SU-DHL-6 (cell line): ENCODE data around the gene MYH16.
"Not testable (repeated sequence)": the region's sequence is repeated elsewhere in the genome, so short reads cannot be mapped to it uniquely, and the experiment has no call there.

Experiments
- H2AFZ ChIP-seq: fragments of 200-600 bp; sonication (generic); 2 replicates; pipeline ENCODE4 v1.6.1; 2014; ENCODE audit warnings: low read depth, mild to moderate bottlenecking, moderate library complexity, mixed read lengths, antibody characterized with exemption, low read length; ENCODE audit not compliant: severe bottlenecking
- H3F3A ChIP-seq: fragments of 200-600 bp; shearing (Covaris generic); 2 replicates; pipeline ENCODE4 v1.6.0; 2016; ENCODE audit warnings: antibody characterized with exemption, mild to moderate bottlenecking; ENCODE audit not compliant: insufficient read depth
- H3K27ac ChIP-seq: fragments of 200-600 bp; sonication (generic); 2 replicates; pipeline ENCODE4 v1.5.1; 2016; ENCODE audit warnings: low read depth, mild to moderate bottlenecking, low read length, moderate library complexity, mixed read lengths
- H3K27me3 ChIP-seq: fragments of 200-600 bp; sonication (generic), shearing (Covaris generic); 2 replicates; pipeline ENCODE4 v1.6.0; 2014; ENCODE audit warnings: mild to moderate bottlenecking, low read length
- H3K36me3 ChIP-seq: fragments of 200-600 bp; sonication (generic); 2 replicates; pipeline ENCODE4 v1.6.1; 2014; ENCODE audit warnings: mild to moderate bottlenecking, low read length, mixed read lengths
- H3K4me2 ChIP-seq: fragments of 300-600, 200-600 bp; shearing (Covaris generic), sonication (generic); 2 replicates; pipeline ENCODE4 v1.6.0; 2014; ENCODE audit warnings: low read length, low read depth, mild to moderate bottlenecking; ENCODE audit not compliant: poor library complexity, severe bottlenecking
- H3K4me3 ChIP-seq: fragments of 200-600 bp; sonication (generic); 2 replicates; pipeline ENCODE4 v1.5.1; 2014; ENCODE audit warnings: antibody characterized with exemption, low read length, mild to moderate bottlenecking, mixed read lengths; ENCODE audit not compliant: insufficient read depth, poor library complexity, severe bottlenecking
- H3K79me2 ChIP-seq: fragments of 200-600 bp; sonication (generic); 2 replicates; pipeline ENCODE4 v1.6.1; 2014; ENCODE audit warnings: mild to moderate bottlenecking, low read length, moderate library complexity; ENCODE audit not compliant: insufficient read depth
- H3K9ac ChIP-seq: fragments of 200-600 bp; sonication (generic); 2 replicates; pipeline ENCODE4 v1.7.0; 2014; ENCODE audit warnings: mild to moderate bottlenecking, low read length
- H3K9me2 ChIP-seq: fragments of 200-600 bp; sonication (generic); replicated peaks from 2 replicates; pipeline ENCODE4 v1.6.1; 2014; ENCODE audit warnings: low read length; ENCODE audit not compliant: insufficient read depth
- H3K9me3 ChIP-seq: fragments of 200-600 bp; sonication (generic); 2 replicates; pipeline ENCODE4 v1.6.1; 2014; ENCODE audit warnings: low read length, mixed read lengths; ENCODE audit not compliant: insufficient read depth
- H4K20me1 ChIP-seq: fragments of 200-600 bp; sonication (generic); 2 replicates; pipeline ENCODE4 v1.6.1; 2014; ENCODE audit warnings: low read depth, mild to moderate bottlenecking, antibody characterized with exemption, low read length, moderate library complexity, mixed read lengths
- CTCF ChIP-seq: fragments of 200-600 bp; sonication (generic); IDR thresholded peaks from one replicate; pipeline ENCODE4 v1.5.1; 2017; ENCODE audit warnings: antibody characterized with exemption, mild to moderate bottlenecking, low read length, moderate library complexity; ENCODE audit not compliant: insufficient read depth, poor library complexity, severe bottlenecking
- EZH2phosphoT487 ChIP-seq: fragments of 200-600 bp; sonication (generic), shearing (Covaris generic); conservative IDR thresholded peaks from 2 replicates; pipeline ENCODE4 v1.6.1; 2018; ENCODE audit warnings: mild to moderate bottlenecking, antibody characterized with exemption, low read length, moderate library complexity, mixed read lengths

MYH16 gene

GRCh38 chr7:99340659-99341058, 68.0 kb downstream of the MYH16 start:
- no peak overlapping the region for H2AFZ ChIP-seq
- peaks cover 63% of the 10 kb centered on the region for H3K36me3 ChIP-seq
- peaks cover 7% of the 10 kb centered on the region; the same call in 1 of the 2 replicates for H3K79me2 ChIP-seq
- no peaks in the 10 kb centered on the region for H3K27me3 ChIP-seq
- H3K27ac ChIP-seq = no peak overlapping the region
- H3K9ac ChIP-seq = no peak overlapping the region
- no peak overlapping the region for H3K4me3 ChIP-seq
- H4K20me1 ChIP-seq = 0 out of 2 replicates have a peak, but pooled peaks cover 5% of the 10 kb centered on the region
- H3K4me2 ChIP-seq = no peak overlapping the region
- H3K9me3 ChIP-seq = no peaks in the 10 kb centered on the region
- H3F3A ChIP-seq = no peaks in the 10 kb centered on the region
- no peaks in the 10 kb centered on the region for H3K9me2 ChIP-seq
- TF ChIP-seq EZH2phosphoT487 (no peak), CTCF (no peak)

- H3K36me3 ChIP-seq = peaks cover 56% of the 10 kb centered on the region
- no peak overlapping the region for H3K27ac ChIP-seq
- no peak for TF ChIP-seq CTCF
- no peak for TF ChIP-seq EZH2phosphoT487
- H3K79me2 ChIP-seq = peaks cover 7% of the 10 kb centered on the region; the same call in 1 of the 2 replicates
- no peaks in the 10 kb centered on the region for H3K9me3 ChIP-seq
- no peak overlapping the region for H2AFZ ChIP-seq
- no peak overlapping the region for H3K4me3 ChIP-seq
- H3K9ac ChIP-seq = no peak overlapping the region
- no peaks in the 10 kb centered on the region for H3K9me2 ChIP-seq
- H3F3A ChIP-seq = no peaks in the 10 kb centered on the region
- H3K27me3 ChIP-seq = no peaks in the 10 kb centered on the region
- no peak overlapping the region for H3K4me2 ChIP-seq
- no peaks in the 10 kb centered on the region for H4K20me1 ChIP-seq
Measured at GRCh38 chr7:99344061-99344647, 71.5 kb downstream of the MYH16 start.

- not testable (repeated sequence) for H2AFZ ChIP-seq, H3K27ac ChIP-seq, H3F3A ChIP-seq, H3K4me3 ChIP-seq, H4K20me1 ChIP-seq, H3K9ac ChIP-seq, H3K79me2 ChIP-seq, H3K27me3 ChIP-seq, H3K9me2 ChIP-seq, H3K9me3 ChIP-seq, H3K4me2 ChIP-seq
- peaks cover 26% of the 10 kb centered on the region for H3K36me3 ChIP-seq
Measured at GRCh38 chr7:99350641-99351040, 78.0 kb downstream of the MYH16 start.

- no peak overlapping the region for H2AFZ ChIP-seq
- no peak overlapping the region for H3K4me2 ChIP-seq
- no peak overlapping the region for H3K4me3 ChIP-seq
- TF ChIP-seq EZH2phosphoT487 (no peak), CTCF (no peak)
- H4K20me1 ChIP-seq = no peaks in the 10 kb centered on the region
- no peaks in the 10 kb centered on the region for H3K9me2 ChIP-seq
- H3K27ac ChIP-seq = no peak overlapping the region
- H3K36me3 ChIP-seq = peaks cover 20% of the 10 kb centered on the region; the same call in 1 of the 2 replicates
- H3K9ac ChIP-seq = no peak overlapping the region
- H3K9me3 ChIP-seq = no peaks in the 10 kb centered on the region
- H3F3A ChIP-seq = no peaks in the 10 kb centered on the region
- no peaks in the 10 kb centered on the region for H3K79me2 ChIP-seq
- H3K27me3 ChIP-seq = no peaks in the 10 kb centered on the region
Measured at GRCh38 chr7:99352247-99352646, 79.6 kb downstream of the MYH16 start.
